Measurements from ENCODE around the gene MSH5. TPM values are rescaled to one million over a fixed set of nuclear protein-coding genes. Genes with fewer than 3 reads are reported as not detected.

Gene MSH5
- total RNA-seq, 1 experiment from 2014 or later = 38.1 TPM

DNA sequence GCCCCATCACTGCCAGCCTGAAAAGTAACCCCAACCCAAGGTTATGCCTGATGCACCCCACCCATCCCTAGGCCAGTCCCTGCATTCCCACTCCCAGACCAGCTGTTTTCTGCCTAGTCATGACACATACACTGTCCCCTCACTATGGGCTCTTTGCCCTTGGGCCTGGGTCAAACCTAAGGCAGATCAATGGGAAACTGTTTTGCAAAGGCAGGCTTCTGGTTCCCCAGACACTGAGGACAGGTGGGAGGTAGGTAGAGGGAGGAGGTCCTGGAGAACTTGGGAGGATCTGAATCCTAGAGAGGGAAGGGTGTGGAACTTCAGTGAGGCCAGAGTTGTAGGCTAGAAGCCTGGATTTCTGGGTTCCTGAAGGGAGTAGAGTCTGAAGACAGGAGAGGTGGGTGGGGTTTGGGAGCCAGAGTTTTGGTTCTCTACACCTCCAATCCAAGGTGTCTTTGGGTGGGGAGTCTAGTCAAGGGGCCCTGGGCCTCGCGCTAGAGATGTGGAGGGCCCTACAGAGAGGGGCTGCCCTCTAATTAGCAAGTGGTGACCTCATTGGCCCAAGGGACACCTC lies 5.5 kb upstream of the MSH5 start:
- TF ChIP-seq TCF7L2 (IDR thresholded peaks at IDR 0.05; ENCODE audit: low read depth, low read length) (no peak), SIN3A (IDR thresholded peaks at IDR 0.05; ENCODE audit: borderline replicate concordance, insufficient read depth, low read depth, low read length) (no peak), CTCF (IDR thresholded peaks at IDR 0.05) (no peak), POLR2AphosphoS5 (IDR thresholded peaks at IDR 0.05; ENCODE audit: low read depth, low read length) (no peak), REST (IDR thresholded peaks at IDR 0.05; ENCODE audit: insufficient read depth in 1 of 2, low read depth in 2 of 2, low read length in 1 of 2) (no peak)
- H3K36me3 ChIP-seq (ENCODE audit: control insufficient read depth, insufficient read depth, low read length) = peaks cover 22% of the 10 kb centered on the region
- ChIA-PET POLR2A (no interaction called here), CTCF (no interaction called here)
- no peaks in the 10 kb centered on the region for H3K9me3 ChIP-seq (ENCODE audit: control insufficient read depth, insufficient read depth, low read depth, low read length)
- no TSS peak for BruUV-seq (replicated peaks)
- peak overlapping the region; percentile 99 to 100 for H3K4me3 ChIP-seq (ENCODE audit: low read depth in 2 of 2, low read length in 2 of 2)
- intact Hi-C loops (cut with micrococcal nuclease; ENCODE audit: unreplicated experiment) = loop anchor here (10.0 kb wide), 1 partner anchor 100 kb away; no protein-coding TSS in a partner anchor
- no peaks in the 10 kb centered on the region for H3K27me3 ChIP-seq (ENCODE audit: control insufficient read depth, insufficient read depth, low read length)
- DNase-seq (ENCODE audit: low read depth, low spot score) = no peak
- peaks cover 63% of the 10 kb centered on the region for H3K4me1 ChIP-seq (ENCODE audit: control insufficient read depth, insufficient read depth, low read length)
- peak overlapping the region; percentile 100 for H3K27ac ChIP-seq (ENCODE audit: low read length)
- in situ Hi-C loops (cut with HindIII; ENCODE audit: low pct_unique_long_range_greater_than_20kb, low sequenced_read_pairs) = no loop called here
- ATAC-seq = no peak

- no peaks in the 10 kb centered on the region for H3K27me3 ChIP-seq (ENCODE audit: control insufficient read depth, insufficient read depth, low read length)
- H3K4me1 ChIP-seq (ENCODE audit: control insufficient read depth, insufficient read depth, low read length) = peaks cover 63% of the 10 kb centered on the region
- H3K27ac ChIP-seq (ENCODE audit: low read length) = peak overlapping the region; percentile 100
- H3K9me3 ChIP-seq (ENCODE audit: control insufficient read depth, insufficient read depth, low read depth, low read length) = no peaks in the 10 kb centered on the region
- in situ Hi-C loops (cut with HindIII; ENCODE audit: low pct_unique_long_range_greater_than_20kb, low sequenced_read_pairs) (no loop called here), intact Hi-C loops (cut with micrococcal nuclease; ENCODE audit: unreplicated experiment) (loop anchor here (10.0 kb wide), 1 partner anchor 100 kb away; no protein-coding TSS in a partner anchor)
- no TSS peak for BruUV-seq (replicated peaks)
- ATAC-seq (no peak), DNase-seq (ENCODE audit: low read depth, low spot score) (no peak)
- TF ChIP-seq SIN3A (IDR thresholded peaks at IDR 0.05; ENCODE audit: borderline replicate concordance, insufficient read depth, low read depth, low read length) = no peak
- CTCF ChIA-PET = no interaction called here
- POLR2A ChIA-PET = interaction anchor here (0.6 to 0.8 kb wide), 6 partner anchors 64 to 1015 kb away, joined by 3 to 11 read pairs (median 8); partner anchors contain the start of gene NEU1
- H3K36me3 ChIP-seq (ENCODE audit: control insufficient read depth, insufficient read depth, low read length) = peaks cover 21% of the 10 kb centered on the region
- H3K4me3 ChIP-seq (ENCODE audit: low read depth in 2 of 2, low read length in 2 of 2) = peak overlapping the region; percentile 99 to 100
Observed at GRCh38 chr6:31734821-31735406, 4.9 kb upstream of the MSH5 start.

Measured in Panc1 (cell line).